Inferior parietal cortex (tissue), 1 donor: ENCODE measurements around the gene CYB5D1.

Experiments
- DNase-seq: peaks from one replicate; pipeline ENCODE4 v3.0.0-alpha.2; 2016; ENCODE audit errors: extremely low spot score

CYB5D1 gene

DNA sequence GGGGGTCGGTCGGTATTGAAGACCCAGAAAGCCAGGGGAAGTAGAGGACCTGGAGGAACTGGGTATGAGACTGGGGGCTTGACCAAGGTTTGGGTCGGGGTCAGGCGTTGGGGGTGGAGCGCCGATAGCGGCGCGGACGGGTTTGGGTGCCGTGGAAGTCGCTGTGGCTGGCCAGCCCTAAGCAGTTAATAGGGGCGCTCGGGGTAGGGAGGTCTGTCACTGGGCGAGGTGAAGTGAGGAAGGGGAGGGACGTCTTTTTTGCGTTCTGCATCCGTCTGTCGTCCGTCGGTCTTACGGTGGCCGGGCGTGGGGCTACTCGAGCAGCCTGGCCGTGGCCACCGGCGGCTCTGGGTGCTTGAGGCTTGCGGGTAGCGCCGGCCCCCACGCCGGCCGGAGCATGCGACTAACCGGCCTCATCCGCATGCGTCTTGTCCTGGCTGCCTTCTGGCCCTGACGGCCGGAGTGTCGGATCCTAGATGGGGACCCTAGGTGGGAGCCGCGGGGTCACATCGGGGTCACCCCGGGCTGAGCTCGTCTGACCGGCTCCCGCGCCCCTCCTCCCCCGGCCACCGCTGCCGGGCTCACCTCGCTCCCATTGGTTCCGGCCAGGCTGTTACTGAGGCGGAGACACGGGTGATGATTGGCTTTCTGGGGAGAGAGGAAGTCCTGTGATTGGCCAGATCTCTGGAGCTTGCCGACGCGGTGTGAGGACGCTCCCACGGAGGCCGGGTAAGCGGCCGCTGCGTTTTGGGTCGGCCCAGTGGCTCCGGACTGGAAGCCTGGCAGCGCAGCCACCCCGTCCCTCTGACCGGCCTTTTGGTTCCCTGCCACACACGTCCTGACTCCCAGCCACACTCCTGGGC, 13.3 kb upstream of the CYB5D1 start:
- peak; percentile 96 for DNase-seq

- DNase-seq: no peak
Observed at GRCh38 chr17:7845359-7846062, 12.3 kb upstream of the CYB5D1 start.

DNA sequence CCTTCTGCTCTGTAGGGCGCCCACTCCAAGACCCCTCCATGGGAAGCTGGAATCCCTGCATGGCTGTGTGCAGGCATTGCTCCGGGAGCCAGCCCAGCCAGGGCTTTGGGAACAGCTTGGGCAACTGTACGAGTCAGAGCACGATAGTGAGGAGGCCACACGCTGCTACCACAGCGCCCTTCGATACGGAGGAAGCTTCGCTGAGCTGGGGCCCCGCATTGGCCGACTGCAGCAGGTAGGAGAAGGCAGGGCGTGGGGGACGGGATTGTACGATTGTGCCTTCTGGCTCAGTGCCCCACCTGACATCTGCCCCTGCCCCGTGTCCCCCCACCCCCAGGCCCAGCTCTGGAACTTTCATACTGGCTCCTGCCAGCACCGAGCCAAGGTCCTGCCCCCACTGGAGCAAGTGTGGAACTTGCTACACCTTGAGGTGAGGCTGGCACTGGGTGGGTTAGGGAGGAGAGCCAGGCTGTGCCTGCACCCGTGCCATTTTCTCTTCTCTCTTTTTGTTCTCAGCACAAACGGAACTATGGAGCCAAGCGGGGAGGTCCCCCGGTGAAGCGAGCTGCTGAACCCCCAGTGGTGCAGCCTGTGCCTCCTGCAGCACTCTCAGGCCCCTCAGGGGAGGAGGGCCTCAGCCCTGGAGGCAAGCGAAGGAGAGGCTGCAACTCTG, 11.6 kb upstream of the CYB5D1 start:
- DNase-seq: no peak

GRCh38 chr17:7846765-7847661, 10.8 kb upstream of the CYB5D1 start:
- DNase-seq: no peak

- no peak for DNase-seq
Observed at GRCh38 chr17:7848131-7848579, 9.6 kb upstream of the CYB5D1 start.

DNA sequence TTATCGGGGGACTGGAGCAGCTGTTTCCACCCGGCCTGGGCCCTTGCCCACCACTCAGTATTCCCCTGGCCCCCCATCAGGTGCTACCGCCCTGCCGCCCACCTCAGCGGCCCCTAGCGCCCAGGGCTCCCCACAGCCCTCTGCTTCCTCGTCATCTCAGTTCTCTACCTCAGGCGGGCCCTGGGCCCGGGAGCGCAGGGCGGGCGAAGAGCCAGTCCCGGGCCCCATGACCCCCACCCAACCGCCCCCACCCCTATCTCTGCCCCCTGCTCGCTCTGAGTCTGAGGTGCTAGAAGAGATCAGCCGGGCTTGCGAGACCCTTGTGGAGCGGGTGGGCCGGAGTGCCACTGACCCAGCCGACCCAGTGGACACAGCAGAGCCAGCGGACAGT, 9.1 kb upstream of the CYB5D1 start:
- no peak for DNase-seq

DNA sequence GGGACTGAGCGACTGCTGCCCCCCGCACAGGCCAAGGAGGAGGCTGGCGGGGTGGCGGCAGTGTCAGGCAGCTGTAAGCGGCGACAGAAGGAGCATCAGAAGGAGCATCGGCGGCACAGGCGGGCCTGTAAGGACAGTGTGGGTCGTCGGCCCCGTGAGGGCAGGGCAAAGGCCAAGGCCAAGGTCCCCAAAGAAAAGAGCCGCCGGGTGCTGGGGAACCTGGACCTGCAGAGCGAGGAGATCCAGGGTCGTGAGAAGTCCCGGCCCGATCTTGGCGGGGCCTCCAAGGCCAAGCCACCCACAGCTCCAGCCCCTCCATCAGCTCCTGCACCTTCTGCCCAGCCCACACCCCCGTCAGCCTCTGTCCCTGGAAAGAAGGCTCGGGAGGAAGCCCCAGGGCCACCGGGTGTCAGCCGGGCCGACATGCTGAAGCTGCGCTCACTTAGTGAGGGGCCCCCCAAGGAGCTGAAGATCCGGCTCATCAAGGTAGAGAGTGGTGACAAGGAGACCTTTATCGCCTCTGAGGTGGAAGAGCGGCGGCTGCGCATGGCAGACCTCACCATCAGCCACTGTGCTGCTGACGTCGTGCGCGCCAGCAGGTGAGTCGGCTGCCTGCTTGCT, 8.6 kb upstream of the CYB5D1 start:
- no peak for DNase-seq

- DNase-seq: no peak
Observed at GRCh38 chr17:7849751-7850504, 7.9 kb upstream of the CYB5D1 start.

GRCh38 chr17:7850701-7851437, 6.9 kb upstream of the CYB5D1 start:
- no peak for DNase-seq

DNA sequence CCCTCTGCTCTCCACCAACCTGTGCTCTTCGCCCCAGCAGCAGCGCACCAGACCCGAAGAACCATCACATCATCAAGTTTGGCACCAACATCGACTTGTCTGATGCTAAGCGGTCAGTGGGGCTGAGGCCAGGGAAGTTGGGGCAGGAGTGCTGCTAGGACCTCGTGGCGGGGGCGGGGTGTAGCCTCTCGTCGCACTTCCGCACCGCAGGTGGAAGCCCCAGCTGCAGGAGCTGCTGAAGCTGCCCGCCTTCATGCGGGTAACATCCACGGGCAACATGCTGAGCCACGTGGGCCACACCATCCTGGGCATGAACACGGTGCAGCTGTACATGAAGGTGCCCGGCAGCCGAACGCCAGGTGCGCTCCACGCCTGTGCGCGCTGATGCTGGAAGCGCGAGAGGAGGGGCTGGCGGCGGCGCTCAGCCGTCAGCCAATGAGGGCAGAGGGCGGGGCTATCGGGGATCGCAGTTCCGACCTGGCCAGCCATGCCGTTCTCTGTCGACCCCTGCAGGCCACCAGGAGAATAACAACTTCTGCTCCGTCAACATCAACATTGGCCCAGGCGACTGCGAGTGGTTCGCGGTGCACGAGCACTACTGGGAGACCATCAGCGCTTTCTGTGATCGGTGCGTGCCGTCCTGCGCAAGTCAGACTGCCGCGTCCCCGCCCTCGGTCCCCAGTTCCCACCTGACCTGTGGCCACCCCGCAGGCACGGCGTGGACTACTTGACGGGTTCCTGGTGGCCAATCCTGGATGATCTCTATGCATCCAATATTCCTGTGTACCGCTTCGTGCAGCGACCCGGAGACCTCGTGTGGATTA, 6.2 kb upstream of the CYB5D1 start:
- peak; percentile 86 for DNase-seq

GRCh38 chr17:7852262-7852670, 5.5 kb upstream of the CYB5D1 start:
- no peak for DNase-seq

DNA sequence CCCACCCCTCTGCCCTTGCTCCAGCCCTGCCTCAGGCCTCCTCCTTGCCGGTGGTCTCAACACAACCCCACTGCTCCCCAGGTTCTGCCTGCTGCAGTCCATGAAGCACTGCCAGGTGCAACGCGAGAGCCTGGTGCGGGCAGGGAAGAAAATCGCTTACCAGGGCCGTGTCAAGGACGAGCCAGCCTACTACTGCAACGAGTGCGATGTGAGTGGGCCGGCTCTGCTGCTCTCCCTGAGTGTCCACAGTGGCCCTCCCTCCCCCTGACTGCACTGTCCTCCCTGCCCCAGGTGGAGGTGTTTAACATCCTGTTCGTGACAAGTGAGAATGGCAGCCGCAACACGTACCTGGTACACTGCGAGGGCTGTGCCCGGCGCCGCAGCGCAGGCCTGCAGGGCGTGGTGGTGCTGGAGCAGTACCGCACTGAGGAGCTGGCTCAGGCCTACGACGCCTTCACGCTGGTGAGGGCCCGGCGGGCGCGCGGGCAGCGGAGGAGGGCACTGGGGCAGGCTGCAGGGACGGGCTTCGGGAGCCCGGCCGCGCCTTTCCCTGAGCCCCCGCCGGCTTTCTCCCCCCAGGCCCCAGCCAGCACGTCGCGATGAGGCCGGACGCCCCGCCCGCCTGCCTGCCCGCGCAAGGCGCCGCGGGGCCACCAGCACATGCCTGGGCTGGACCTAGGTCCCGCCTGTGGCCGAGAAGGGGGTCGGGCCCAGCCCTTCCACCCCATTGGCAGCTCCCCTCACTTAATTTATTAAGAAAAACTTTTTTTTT, 4.7 kb upstream of the CYB5D1 start:
- no peak for DNase-seq

DNA sequence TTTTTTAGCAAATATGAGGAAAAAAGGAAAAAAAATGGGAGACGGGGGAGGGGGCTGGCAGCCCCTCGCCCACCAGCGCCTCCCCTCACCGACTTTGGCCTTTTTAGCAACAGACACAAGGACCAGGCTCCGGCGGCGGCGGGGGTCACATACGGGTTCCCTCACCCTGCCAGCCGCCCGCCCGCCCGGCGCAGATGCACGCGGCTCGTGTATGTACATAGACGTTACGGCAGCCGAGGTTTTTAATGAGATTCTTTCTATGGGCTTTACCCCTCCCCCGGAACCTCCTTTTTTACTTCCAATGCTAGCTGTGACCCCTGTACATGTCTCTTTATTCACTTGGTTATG, 4.1 kb upstream of the CYB5D1 start:
- no peak for DNase-seq

DNA sequence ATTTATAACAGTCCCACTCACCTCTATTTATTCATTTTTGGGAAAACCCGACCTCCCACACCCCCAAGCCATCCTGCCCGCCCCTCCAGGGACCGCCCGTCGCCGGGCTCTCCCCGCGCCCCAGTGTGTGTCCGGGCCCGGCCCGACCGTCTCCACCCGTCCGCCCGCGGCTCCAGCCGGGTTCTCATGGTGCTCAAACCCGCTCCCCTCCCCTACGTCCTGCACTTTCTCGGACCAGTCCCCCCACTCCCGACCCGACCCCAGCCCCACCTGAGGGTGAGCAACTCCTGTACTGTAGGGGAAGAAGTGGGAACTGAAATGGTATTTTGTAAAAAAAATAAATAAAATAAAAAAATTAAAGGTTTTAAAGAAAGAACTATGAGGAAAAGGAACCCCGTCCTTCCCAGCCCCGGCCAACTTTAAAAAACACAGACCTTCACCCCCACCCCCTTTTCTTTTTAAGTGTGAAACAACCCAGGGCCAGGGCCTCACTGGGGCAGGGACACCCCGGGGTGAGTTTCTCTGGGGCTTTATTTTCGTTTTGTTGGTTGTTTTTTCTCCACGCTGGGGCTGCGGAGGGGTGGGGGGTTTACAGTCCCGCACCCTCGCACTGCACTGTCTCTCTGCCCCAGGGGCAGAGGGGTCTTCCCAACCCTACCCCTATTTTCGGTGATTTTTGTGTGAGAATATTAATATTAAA, 3.6 kb upstream of the CYB5D1 start:
- no peak for DNase-seq

GRCh38 chr17:7854851-7855659, 2.7 kb upstream of the CYB5D1 start, which contains the start of gene TMEM88:
Gene TMEM88 (plus strand): TSS chr17:7855066. CDS start chr17:7855075, 9 bp downstream.
- no peak for DNase-seq

GRCh38 chr17:7855660-7856010, 2.2 kb upstream of the CYB5D1 start:
- DNase-seq: no peak
